ENCODE data around the gene PSENEN.

DNA sequence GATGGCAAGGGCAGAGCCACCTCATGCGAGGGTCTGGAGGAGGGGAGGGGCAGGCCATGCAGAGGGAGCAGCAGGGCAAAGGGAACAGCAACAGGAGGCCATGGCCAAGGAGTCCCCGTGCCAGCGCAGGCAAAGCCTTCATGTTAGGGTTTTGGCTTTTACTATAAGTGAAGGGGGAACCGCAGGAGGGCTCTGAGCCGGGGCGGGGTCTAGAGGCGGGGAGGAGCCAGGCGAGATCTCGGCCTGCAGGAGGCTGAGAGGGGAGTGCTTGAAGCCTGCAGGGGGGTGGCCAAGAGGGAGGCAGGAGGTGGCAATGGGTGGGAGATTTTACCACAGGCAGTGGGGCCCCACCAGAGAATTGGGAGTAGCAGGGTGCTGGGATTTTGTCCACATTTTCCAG, 36.2 kb downstream of the PSENEN start:
- TF ChIP-seq POLR2AphosphoS5 (IDR thresholded peaks at IDR 0.05; ENCODE audit: low read depth, low read length) (no peak), SIN3A (IDR thresholded peaks at IDR 0.05; ENCODE audit: borderline replicate concordance, insufficient read depth, low read length) (no peak)
